CD4-positive, alpha-beta T cell treated with Interferon alpha-2 for 1 hour (primary cell): ENCODE results near the gene DEFB132.

Experiments used
- DNase-seq, 2 donors: peaks; one replicate each; pipeline ENCODE4 v3.0.0-alpha.2; 2020 to 2022

Gene DEFB132

GRCh38 chr20:297925-298775, 40.6 kb downstream of the DEFB132 start:
- DNase-seq, result peak; percentile 31 to 58

GRCh38 chr20:298776-299391, 41.4 kb downstream of the DEFB132 start:
- no peak for DNase-seq

GRCh38 chr20:300345-300990, 42.9 kb downstream of the DEFB132 start:
- DNase-seq, result no peak

GRCh38 chr20:301886-302848, 44.6 kb downstream of the DEFB132 start:
- no peak for DNase-seq

- no peak for DNase-seq
Observed at GRCh38 chr20:305745-306144, 48.2 kb downstream of the DEFB132 start.

- no peak for DNase-seq
Observed at GRCh38 chr20:308427-309038, 51.0 kb downstream of the DEFB132 start.

GRCh38 chr20:309306-309840, 51.8 kb downstream of the DEFB132 start:
- DNase-seq, result no peak

- DNase-seq, result peak; percentile 82 to 91
Observed at GRCh38 chr20:309841-310644, 52.5 kb downstream of the DEFB132 start.

GRCh38 chr20:310645-311044, 53.1 kb downstream of the DEFB132 start:
- DNase-seq, result no peak
